ENCODE measurements around the gene OLFML2A.
"Not testable (repeated sequence)": the region's sequence is repeated elsewhere in the genome, so short reads cannot be mapped to it uniquely, and the experiment has no call there.

Gene OLFML2A

GRCh38 chr9:124761710-124762109 is 15.2 kb upstream of the OLFML2A start:
- DNase-seq, result no peak

GRCh38 chr9:124762633-124763032 is 14.3 kb upstream of the OLFML2A start:
- DNase-seq, result no peak

- DNase-seq, result peak; percentile 10
Measured at GRCh38 chr9:124764774-124765438, 12.0 kb upstream of the OLFML2A start.

DNA sequence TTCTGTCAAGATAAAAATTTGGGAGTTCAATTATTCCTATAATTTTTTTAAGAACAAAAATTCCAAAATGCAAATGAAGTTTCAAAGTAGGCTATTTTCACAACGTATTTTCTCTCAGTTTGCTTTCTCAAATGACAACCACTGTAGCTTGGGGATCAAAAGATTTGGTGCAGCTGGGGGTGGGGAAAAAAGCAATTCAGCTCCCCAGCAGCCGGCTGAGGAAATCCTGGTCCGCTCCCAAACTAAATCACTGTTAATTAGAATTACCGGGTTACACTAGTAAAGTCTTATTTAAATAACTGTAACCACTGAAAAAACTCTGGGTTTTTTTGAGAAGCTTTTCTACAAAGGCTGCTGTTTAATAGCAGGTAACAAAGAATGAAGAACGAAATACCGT is 11.5 kb upstream of the OLFML2A start:
- DNase-seq, result no peak

GRCh38 chr9:124766326-124766725 is 10.6 kb upstream of the OLFML2A start:
- DNase-seq, result no peak

GRCh38 chr9:124766815-124767554 is 9.9 kb upstream of the OLFML2A start:
- no peak for DNase-seq

- no peak for DNase-seq
Measured at GRCh38 chr9:124767821-124768220, 9.1 kb upstream of the OLFML2A start.

DNA sequence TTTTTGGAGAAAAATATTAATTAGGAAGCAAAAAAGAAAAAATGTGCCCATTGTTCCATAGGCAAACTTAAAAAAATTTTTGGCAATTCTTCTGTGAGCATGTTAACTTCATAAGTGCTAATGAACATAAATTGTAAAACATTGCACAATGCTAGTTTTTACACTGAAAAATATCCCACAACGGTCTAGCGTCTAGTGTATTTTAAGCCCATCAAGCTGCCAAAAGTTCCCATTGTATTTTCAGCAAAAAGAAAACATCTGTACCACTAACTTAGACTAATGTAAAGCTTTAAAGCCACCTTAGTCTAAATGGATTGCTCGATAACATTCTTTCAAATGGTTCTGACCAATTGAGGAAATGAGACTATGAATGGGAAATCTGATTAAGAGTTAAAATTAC is 8.6 kb upstream of the OLFML2A start:
- DNase-seq, result no peak

GRCh38 chr9:124768750-124769548 is 8.0 kb upstream of the OLFML2A start:
- no peak for DNase-seq

- DNase-seq, result peak; percentile 7
Measured at GRCh38 chr9:124769549-124770358, 7.2 kb upstream of the OLFML2A start.

GRCh38 chr9:124770359-124771020 is 6.4 kb upstream of the OLFML2A start:
- peak; percentile 50 for DNase-seq

DNA sequence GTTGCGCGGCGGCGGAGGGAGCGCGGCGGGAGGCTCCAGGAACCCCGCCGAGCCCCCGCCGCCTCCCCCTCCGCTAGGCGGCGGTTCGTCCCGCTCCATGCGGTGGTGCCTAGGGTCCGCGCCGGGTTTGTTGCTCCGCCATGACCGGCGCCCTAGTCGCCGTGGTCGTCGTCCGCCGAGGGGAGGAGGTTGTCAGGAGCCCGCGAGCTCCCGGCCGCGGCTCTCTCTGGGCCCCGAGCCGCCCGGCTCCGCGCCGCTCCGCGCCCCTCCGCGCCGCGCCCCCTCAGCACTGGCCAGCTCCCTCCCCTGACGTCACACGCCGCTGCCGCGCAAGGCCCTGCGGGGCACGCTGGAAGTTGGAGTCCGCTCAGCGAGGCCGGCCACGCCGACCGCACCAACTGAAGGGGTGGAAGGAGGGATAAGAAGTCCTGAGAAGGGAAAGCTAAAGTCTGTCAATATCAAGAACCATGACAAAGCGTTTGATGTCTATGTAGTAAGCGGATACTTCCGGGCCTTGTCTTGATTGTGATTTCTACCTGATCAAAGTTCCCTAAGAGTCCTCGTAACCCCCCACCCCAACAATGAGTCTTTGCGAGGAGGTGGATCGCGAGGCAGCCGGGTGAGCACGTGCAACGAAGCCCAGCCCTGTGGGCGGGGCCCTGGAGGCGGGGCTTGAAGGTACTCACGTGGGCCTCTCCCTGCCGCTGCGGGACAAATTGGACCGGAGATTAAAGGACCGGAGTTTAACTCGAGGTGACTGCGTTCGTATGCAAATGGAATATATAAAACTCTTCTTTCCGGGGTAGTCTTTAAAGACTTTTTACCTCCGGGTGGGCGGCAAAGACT is 5.7 kb upstream of the OLFML2A start, which contains the start of gene NR6A1:
TSS of gene NR6A1 (minus strand) at position 291 of the 846 bp plus-strand sequence.
- DNase-seq, result peak; percentile 95

DNA sequence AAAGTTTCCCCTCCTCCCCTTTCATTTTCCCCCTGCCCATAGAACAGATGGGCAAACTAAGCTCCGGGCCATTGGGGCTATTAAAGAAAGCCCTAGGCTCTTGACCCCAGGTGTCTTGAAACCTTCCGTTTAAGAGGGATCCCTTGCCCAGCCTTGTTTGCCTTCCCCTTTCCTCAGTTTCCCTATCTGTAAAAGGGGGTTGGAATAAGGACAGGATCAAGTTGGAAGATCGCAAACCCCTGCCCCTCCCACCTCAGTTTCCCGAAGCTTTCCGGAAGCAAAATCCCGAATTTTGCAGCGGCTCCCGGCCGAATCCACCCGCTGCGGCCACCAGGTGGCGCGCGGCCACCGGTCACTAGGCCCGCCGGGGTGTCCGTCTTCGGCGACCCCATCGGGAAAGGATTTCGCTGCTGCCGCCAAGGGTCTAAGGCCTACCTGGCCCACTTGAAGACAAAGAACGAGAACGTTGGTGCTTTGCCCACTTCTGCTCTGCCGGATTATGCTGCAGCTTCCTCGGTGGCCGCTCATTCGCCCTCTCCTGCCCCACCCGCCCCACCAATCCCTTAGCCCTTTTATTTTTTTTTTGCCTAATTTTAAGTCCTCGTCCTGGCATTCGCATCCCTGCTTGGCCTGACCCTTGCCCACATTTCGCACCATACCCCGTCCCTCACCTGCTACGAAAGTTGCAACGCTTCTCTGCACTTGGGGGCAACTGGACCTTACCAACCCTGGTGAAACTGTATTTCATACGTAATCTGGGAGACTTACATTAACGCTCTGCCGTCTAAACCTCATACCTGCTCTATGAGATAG is 4.9 kb upstream of the OLFML2A start:
- peak; percentile 41 for DNase-seq

GRCh38 chr9:124772877-124773276 is 4.1 kb upstream of the OLFML2A start:
- not testable (repeated sequence) for DNase-seq

GRCh38 chr9:124773473-124774128 is 3.3 kb upstream of the OLFML2A start:
- no peak for DNase-seq

DNA sequence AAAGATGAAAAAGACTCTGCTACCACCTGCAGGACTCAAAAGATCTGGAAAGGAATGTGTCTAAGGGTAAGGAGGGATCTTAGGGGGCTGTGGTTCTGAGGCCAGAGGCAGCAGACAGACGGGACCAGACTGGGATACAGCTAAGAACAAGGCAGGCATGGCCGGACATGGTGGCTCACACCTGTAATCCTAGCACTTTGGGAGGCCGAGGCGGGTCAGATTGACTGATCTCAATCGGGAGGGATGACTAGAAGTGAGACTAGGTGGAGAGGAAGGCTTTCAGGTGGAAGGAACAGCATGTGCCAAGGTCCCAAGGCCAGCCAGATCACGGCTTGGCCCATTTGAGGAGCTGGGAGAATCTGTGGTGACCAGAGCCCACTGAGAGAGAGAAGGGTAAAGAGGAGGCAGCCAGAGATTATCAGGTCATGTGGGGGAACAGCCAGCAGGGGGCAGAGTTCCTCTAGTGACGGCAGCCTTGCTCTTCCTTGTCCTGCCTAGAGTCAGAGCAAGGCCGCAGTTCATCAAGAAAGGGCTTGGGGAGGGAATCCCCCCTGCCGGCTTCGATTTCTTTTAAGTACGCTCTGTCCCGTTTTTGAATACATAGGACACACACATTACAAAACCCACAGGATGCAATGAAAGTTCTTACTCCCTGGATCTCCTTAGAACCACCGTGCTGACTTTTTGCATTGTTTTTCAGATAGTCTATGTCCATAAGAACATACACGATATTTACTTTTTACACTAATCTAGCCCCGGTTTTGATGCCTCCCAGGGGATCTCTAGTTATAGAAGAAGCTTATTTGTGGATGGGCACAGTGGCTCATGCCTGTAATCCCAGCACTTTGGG is 2.6 kb upstream of the OLFML2A start:
- peak; percentile 86 for DNase-seq

- DNase-seq, result no peak
Measured at GRCh38 chr9:124776618-124776953, 347 bp upstream of the OLFML2A start.

DNA sequence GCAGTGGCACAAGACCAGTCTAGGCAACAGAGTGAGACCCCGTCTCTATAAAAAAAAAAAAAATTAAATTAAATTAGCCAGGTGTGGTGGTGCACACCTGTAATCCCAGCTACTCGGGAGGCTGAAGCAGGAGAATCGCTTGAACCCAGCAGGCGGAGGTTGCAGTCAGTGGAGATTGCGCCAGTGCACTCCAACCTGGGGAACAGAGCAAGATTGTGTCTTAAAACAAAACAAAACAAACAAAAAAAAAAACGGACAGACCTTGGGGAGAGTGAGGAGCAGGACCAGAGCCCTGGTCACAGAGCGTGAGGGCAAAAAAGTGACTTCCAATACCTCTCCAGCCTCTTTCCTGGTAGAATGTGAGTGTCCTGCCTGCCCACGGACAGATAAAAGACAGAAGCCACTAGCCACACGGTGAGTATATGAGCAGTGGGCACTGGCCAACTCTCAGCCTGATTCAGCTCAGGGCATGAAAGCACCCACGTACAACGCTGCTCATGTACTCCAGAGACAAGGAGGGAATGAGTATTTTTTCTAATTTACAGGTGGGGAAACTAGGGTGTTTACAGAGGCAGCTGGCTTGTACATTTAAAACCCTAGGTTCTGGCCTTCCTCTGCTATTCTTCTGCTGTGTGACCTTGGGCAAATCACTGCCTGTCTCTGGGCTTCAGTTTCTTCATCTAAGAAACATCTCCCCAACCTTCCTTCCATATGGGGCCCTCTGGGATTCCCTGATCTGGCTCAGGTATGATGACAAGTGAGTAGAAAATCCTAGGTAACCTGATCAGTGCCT is 1.8 kb downstream of the OLFML2A start:
- DNase-seq, result no peak
